CD14-positive monocyte (primary cell): ENCODE data around the gene PECR. TPM values are rescaled to one million over a fixed set of nuclear protein-coding genes. Genes with fewer than 3 reads are reported as not detected.

Experiments
- DNase-seq, 3 donors: peaks; one replicate each; pipeline ENCODE4 v3.0.0-alpha.2; 2011 to 2022
- H2AFZ ChIP-seq: 2 replicates; pipeline ENCODE4 v1.6.0; 2012; ENCODE audit warnings: mild to moderate bottlenecking, low read depth, low read length, inconsistent platforms; ENCODE audit not compliant: insufficient read depth, poor library complexity, severe bottlenecking
- H3K27ac ChIP-seq, 2 donors: 1 replicate in 1 of 2; 2 replicates in 1 of 2; pipeline ENCODE4 v1.5.1; 2012 to 2013; ENCODE audit warnings: low read length in 2 of 2, control low read depth in 1 of 2, inconsistent platforms in 1 of 2, low read depth in 1 of 2, mild to moderate bottlenecking in 1 of 2
- H3K27me3 ChIP-seq, 2 donors: one replicate each; pipeline versions ENCODE4 v1.6.0 to v1.6.1; 2011 to 2013; ENCODE audit warnings: low read length in 2 of 2; ENCODE audit not compliant: control insufficient read depth in 2 of 2, insufficient read depth in 2 of 2
- H3K36me3 ChIP-seq, 2 donors: replicated peaks in 1 of 2; 1 replicate in 1 of 2; 2 replicates in 1 of 2; pipeline versions ENCODE4 v1.5.1 to v1.6.1; 2012 to 2013; ENCODE audit warnings: low read length in 2 of 2, control low read depth in 1 of 2, inconsistent platforms in 1 of 2, mild to moderate bottlenecking in 1 of 2; ENCODE audit not compliant: insufficient read depth in 2 of 2, control insufficient read depth in 1 of 2
- H3K4me1 ChIP-seq, 2 donors: 1 replicate in 1 of 2; 2 replicates in 1 of 2; pipeline versions ENCODE4 v1.5.1 to v1.6.1; 2012 to 2013; ENCODE audit warnings: low read length in 2 of 2, control low read depth in 1 of 2, inconsistent platforms in 1 of 2, mild to moderate bottlenecking in 1 of 2, moderate library complexity in 1 of 2; ENCODE audit not compliant: insufficient read depth in 2 of 2, control insufficient read depth in 1 of 2
- H3K4me2 ChIP-seq: replicated peaks from 2 replicates; pipeline ENCODE3; 2012; ENCODE audit warnings: low read length, moderate library complexity, mild to moderate bottlenecking; ENCODE audit not compliant: poor library complexity, severe bottlenecking; ENCODE audit errors: extremely low read depth
- H3K4me3 ChIP-seq, 3 experiments: fragments of 200-600 bp in 1 of 3; sonication (generic) in 1 of 3; replicated peaks in 1 of 3; 1 replicate in 2 of 3; 2 replicates in 1 of 3; pipeline ENCODE4 v1.5.1; 2011 to 2013; ENCODE audit warnings: low read length in 3 of 3, mild to moderate bottlenecking in 3 of 3, control low read depth in 2 of 3, low read depth in 2 of 3, inconsistent platforms in 1 of 3, moderate library complexity in 1 of 3
- H3K79me2 ChIP-seq: 2 replicates; pipeline ENCODE4 v1.6.0; 2012; ENCODE audit warnings: mild to moderate bottlenecking, control low read depth, inconsistent platforms, low read length, moderate library complexity; ENCODE audit not compliant: insufficient read depth
- H3K9ac ChIP-seq: 2 replicates; pipeline ENCODE4 v1.6.0; 2017; ENCODE audit warnings: low read length, mild to moderate bottlenecking; ENCODE audit not compliant: insufficient read depth, poor library complexity, severe bottlenecking
- H3K9me3 ChIP-seq, 2 donors: replicated peaks in 1 of 2; 1 replicate in 1 of 2; 2 replicates in 1 of 2; pipeline versions ENCODE4 v1.5.1 to v1.6.1; 2012 to 2013; ENCODE audit warnings: low read length in 2 of 2, control low read depth in 1 of 2; ENCODE audit not compliant: control insufficient read depth in 1 of 2, insufficient read depth in 1 of 2
- H4K20me1 ChIP-seq: 2 replicates; pipeline ENCODE4 v1.6.0; 2012; ENCODE audit warnings: mild to moderate bottlenecking, low read length, control low read depth, moderate library complexity; ENCODE audit not compliant: insufficient read depth
- H3K27ac Mint-ChIP-seq, 7 donors: one replicate each; pipeline ENCODE4 v1.8.0; 2020; ENCODE audit warnings: mild to moderate bottlenecking in 7 of 7, mixed read lengths in 7 of 7, moderate library complexity in 6 of 7, inconsistent platforms in 2 of 7
- H3K27me3 Mint-ChIP-seq, 3 donors: one replicate each; pipeline ENCODE4 v1.8.0; 2021 to 2022; ENCODE audit warnings: low read depth in 3 of 3, mild to moderate bottlenecking in 3 of 3, mixed read lengths in 3 of 3, moderate library complexity in 3 of 3, inconsistent platforms in 1 of 3
- H3K36me3 Mint-ChIP-seq, 2 donors: one replicate each; pipeline ENCODE4 v1.8.0; 2020; ENCODE audit warnings: mixed read lengths in 2 of 2, inconsistent platforms in 1 of 2, mild to moderate bottlenecking in 1 of 2
- H3K4me1 Mint-ChIP-seq: one replicate; pipeline ENCODE4 v1.8.0; 2020; ENCODE audit warnings: mild to moderate bottlenecking, mixed read lengths
- H3K4me3 Mint-ChIP-seq, 2 donors: one replicate each; pipeline ENCODE4 v1.8.0; 2020; ENCODE audit warnings: mild to moderate bottlenecking in 2 of 2, mixed read lengths in 2 of 2, moderate library complexity in 1 of 2
- H3K9me3 Mint-ChIP-seq, 7 donors: one replicate each; pipeline ENCODE4 v1.8.0; 2020 to 2022; ENCODE audit warnings: mixed read lengths in 7 of 7, mild to moderate bottlenecking in 6 of 7, moderate library complexity in 6 of 7, inconsistent platforms in 2 of 7
- WGBS: methylation state at CpG from one replicate; pipeline ENCODE4 v1.1.5; 2013; ENCODE audit warnings: missing lambda C conversion rate; ENCODE audit not compliant: insufficient coverage; 5-methylcytosine and 5-hydroxymethylcytosine counted together
- intact Hi-C, 2 donors: fragments of 100-400 bp; cut with micrococcal nuclease; formaldehyde crosslinking; loops; one replicate each; pipeline versions ENCODE4 v1.15.0 to v1.15.1; 2023
- polyA plus RNA-seq, 3 donors: library from polyadenylated mRNA; depleted of rRNA in 1 of 3; unstranded in 2 of 3; stranded (reverse) in 1 of 3; fragments of 300-500 nt in 2 of 3; fragments of >200 nt in 1 of 3; fragmentation: Illumina TruSeq in 2 of 3; gene quantifications; 1 replicate in 2 of 3; 2 replicates in 1 of 3; pipeline ENCODE4 v1.2.3, GENCODE V29; 2012 to 2021
- TF ChIP-seq, protein P1 (sequence below): fragments of 200-600 bp; IDR thresholded peaks from one replicate; pipeline ENCODE4 v1.8.0; 2022; ENCODE audit warnings: antibody characterized with exemption, mild to moderate bottlenecking

The PECR gene
- polyA plus RNA-seq, 3 donors, result 7.4 to 16.9 (median 12.3) TPM

DNA sequence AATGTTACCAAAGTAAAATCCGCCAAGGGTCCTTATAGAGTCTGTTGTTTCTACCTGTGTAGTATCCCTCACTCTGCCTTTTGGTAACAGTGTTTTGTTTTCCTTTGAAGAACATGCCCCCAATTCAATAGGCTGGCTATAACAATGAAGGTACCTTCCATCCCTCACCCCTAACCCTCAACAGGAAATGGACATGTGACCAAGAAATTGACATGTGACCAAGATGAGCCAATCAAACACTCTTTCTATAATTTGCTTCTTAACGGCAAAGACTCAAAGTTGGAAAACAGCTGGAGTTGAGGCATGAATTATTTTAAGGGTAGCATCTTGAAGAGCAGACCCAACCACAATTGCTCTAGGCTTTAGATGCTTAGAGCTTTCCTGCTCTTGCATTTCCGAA, 62.9 kb downstream of the PECR start:
- Histone ChIP-seq H3K4me3 (no peak overlapping the region), H3K27ac (no peak overlapping the region), H3K36me3 (no peaks in the 10 kb centered on the region), H3K27me3 (peaks cover 0 to under 1% of the 10 kb centered on the region in 2 donors), H3K9me3 (no peaks in the 10 kb centered on the region), H4K20me1 (no peaks in the 10 kb centered on the region), H3K79me2 (no peaks in the 10 kb centered on the region), H3K4me2 (no peak overlapping the region), H3K4me1 (peaks cover under 1 to 1% of the 10 kb centered on the region in 2 donors), H3K9ac (no peak overlapping the region), H2AFZ (no peak overlapping the region)
- Mint-ChIP-seq H3K9me3 (peaks cover 0 to 4% (median 0%) of the 10 kb centered on the region in 7 donors), H3K27ac (no peak overlapping the region), H3K4me3 (no peak overlapping the region), H3K4me1 (peaks cover 9% of the 10 kb centered on the region), H3K36me3 (peaks cover 11 to 18% of the 10 kb centered on the region in 2 donors), H3K27me3 (no peaks in the 10 kb centered on the region)
- DNase-seq, result no peak
- TF ChIP-seq, protein P1, sequence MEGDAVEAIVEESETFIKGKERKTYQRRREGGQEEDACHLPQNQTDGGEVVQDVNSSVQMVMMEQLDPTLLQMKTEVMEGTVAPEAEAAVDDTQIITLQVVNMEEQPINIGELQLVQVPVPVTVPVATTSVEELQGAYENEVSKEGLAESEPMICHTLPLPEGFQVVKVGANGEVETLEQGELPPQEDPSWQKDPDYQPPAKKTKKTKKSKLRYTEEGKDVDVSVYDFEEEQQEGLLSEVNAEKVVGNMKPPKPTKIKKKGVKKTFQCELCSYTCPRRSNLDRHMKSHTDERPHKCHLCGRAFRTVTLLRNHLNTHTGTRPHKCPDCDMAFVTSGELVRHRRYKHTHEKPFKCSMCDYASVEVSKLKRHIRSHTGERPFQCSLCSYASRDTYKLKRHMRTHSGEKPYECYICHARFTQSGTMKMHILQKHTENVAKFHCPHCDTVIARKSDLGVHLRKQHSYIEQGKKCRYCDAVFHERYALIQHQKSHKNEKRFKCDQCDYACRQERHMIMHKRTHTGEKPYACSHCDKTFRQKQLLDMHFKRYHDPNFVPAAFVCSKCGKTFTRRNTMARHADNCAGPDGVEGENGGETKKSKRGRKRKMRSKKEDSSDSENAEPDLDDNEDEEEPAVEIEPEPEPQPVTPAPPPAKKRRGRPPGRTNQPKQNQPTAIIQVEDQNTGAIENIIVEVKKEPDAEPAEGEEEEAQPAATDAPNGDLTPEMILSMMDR, result no peak
- WGBS, result no CpG with 5 or more reads among the region's 3 CpGs
- intact Hi-C loops, result no loop called here

DNA sequence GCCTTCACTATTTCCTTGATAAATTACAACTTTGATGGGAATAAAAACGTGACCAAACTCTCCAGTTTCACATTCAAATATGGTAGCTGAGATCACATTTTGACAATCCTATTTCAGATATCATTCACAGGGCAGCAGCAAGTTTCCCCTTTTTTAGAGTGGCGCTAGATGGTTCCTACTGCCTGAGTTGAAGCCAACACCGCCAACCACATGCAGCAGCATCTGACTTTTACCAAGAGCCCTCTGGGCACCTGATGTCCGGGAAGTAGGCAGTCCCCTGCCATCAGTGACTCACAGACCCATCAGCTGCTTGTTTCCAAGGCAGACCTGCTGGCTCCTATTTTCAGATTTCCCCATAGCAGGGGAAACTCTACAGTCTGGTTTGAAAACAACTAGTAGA, 64.2 kb downstream of the PECR start:
- no peak overlapping the region for H3K27ac Mint-ChIP-seq

More for the DNA sequence above, 64.2 kb downstream of the PECR start:
- H3K27ac ChIP-seq, result no peak overlapping the region
- peaks cover 7 to 12% of the 10 kb centered on the region in 2 donors for H3K4me1 ChIP-seq
- peak in 2 of 3 donors; percentile 9 to 50 for DNase-seq
- no peaks in the 10 kb centered on the region for H4K20me1 ChIP-seq
- peaks cover 6 to 9% (median 9%) of the 10 kb centered on the region in 3 donors for H3K27me3 Mint-ChIP-seq
- H3K27me3 ChIP-seq, result peaks cover 5 to 10% of the 10 kb centered on the region in 2 donors
- intact Hi-C loops, result no loop called here
- no peak overlapping the region for H3K4me3 Mint-ChIP-seq
- WGBS, result 45% methylated on average over 4 of the region's 4 CpGs
- no peak overlapping the region for H3K4me3 ChIP-seq
- TF ChIP-seq, protein P1, result no peak
- no peaks in the 10 kb centered on the region for H3K9me3 ChIP-seq
- no peaks in the 10 kb centered on the region for H3K36me3 ChIP-seq
- no peak overlapping the region for H2AFZ ChIP-seq
- H3K9me3 Mint-ChIP-seq, result peaks cover 0 to 4% (median 0%) of the 10 kb centered on the region in 7 donors
- H3K36me3 Mint-ChIP-seq, result peaks cover 11 to 20% of the 10 kb centered on the region in 2 donors
- H3K79me2 ChIP-seq, result no peaks in the 10 kb centered on the region
- no peak overlapping the region for H3K4me2 ChIP-seq
- H3K9ac ChIP-seq, result no peak overlapping the region
- peaks cover 17% of the 10 kb centered on the region for H3K4me1 Mint-ChIP-seq
